Smooth muscle cell (in vitro differentiated cells): ENCODE measurements around the gene GZMB. TPM values are rescaled to one million over a fixed set of nuclear protein-coding genes. Genes with fewer than 3 reads are reported as not detected.
A peak's percentile ranks its signal among the peaks of the same experiment; 100 is the strongest.

ENCODE experiments used
- DNase-seq: peaks from one replicate; lab custom pipeline; 2025; ENCODE audit not compliant: unreplicated experiment; lab: John Stamatoyannopoulos, UW
- H2AFZ ChIP-seq: fragments of 200-600 bp; sonication (generic); 2 replicates; pipeline ENCODE4 v1.6.0; 2016; ENCODE audit warnings: antibody characterized with exemption, low read depth, mild to moderate bottlenecking
- H3F3A ChIP-seq: fragments of 200-600 bp; sonication (generic); 2 replicates; pipeline ENCODE4 v1.6.0; 2017; ENCODE audit warnings: antibody characterized with exemption, low read depth
- H3K27ac ChIP-seq: fragments of 200-600 bp; sonication (generic); 2 replicates; pipeline ENCODE4 v1.5.1; 2016; ENCODE audit warnings: low read depth, mild to moderate bottlenecking
- H3K27me3 ChIP-seq: fragments of 200-600 bp; sonication (generic); 2 replicates; pipeline ENCODE4 v1.6.1; 2016; ENCODE audit warnings: low read depth, mild to moderate bottlenecking
- H3K36me3 ChIP-seq: fragments of 200-600 bp; sonication (generic); 2 replicates; pipeline ENCODE4 v1.5.1; 2016; ENCODE audit warnings: low read depth
- H3K4me1 ChIP-seq: fragments of 200-600 bp; sonication (generic); 2 replicates; pipeline ENCODE4 v1.5.1; 2016; ENCODE audit warnings: low read depth
- H3K4me2 ChIP-seq: fragments of 200-600 bp; sonication (generic); 2 replicates; pipeline ENCODE4 v1.6.0; 2016; ENCODE audit warnings: mild to moderate bottlenecking
- H3K4me3 ChIP-seq: fragments of 200-600 bp; sonication (generic); 2 replicates; pipeline ENCODE4 v1.5.1; 2016; ENCODE audit warnings: mild to moderate bottlenecking
- H3K79me2 ChIP-seq: fragments of 200-600 bp; sonication (generic); 2 replicates; pipeline ENCODE4 v1.6.0; 2016; ENCODE audit warnings: low read depth, mild to moderate bottlenecking
- H3K9ac ChIP-seq: fragments of 200-600 bp; sonication (generic); 2 replicates; pipeline ENCODE4 v1.6.0; 2016; ENCODE audit warnings: low read depth
- H3K9me3 ChIP-seq: fragments of 200-600 bp; sonication (generic); replicated peaks from 2 replicates; pipeline ENCODE4 v1.5.1; 2016; ENCODE audit warnings: low read depth
- H4K20me1 ChIP-seq: fragments of 200-600 bp; sonication (generic); 2 replicates; pipeline ENCODE4 v1.6.0; 2016; ENCODE audit warnings: low read depth
- WGBS: methylation state at CpG from one replicate; pipeline ENCODE4 v1.1.7; 2016; ENCODE audit warnings: low lambda C conversion rate; 5-methylcytosine and 5-hydroxymethylcytosine counted together
- polyA plus RNA-seq: library from polyadenylated mRNA; unstranded; fragments of >200 nt; fragmentation: Nextera tagmentation; extraction: Ambion mirVana; gene quantifications from 2 replicates; pipeline ENCODE4 v1.2.1, GENCODE V29; 2016
- total RNA-seq: library from RNA; depleted of rRNA; stranded (reverse); fragments of >200 nt; gene quantifications from 2 replicates; pipeline ENCODE4 v1.2.3, GENCODE V29; 2014
- TF ChIP-seq, protein P1 (sequence below): fragments of 200-600 bp; sonication (generic); IDR thresholded peaks from 2 replicates; pipeline ENCODE4 v1.5.1; 2017; ENCODE audit warnings: borderline replicate concordance, mild to moderate bottlenecking, antibody characterized with exemption; ENCODE audit not compliant: insufficient read depth, poor library complexity, severe bottlenecking

The GZMB gene
- total and polyA plus RNA-seq, 2 experiments from 2014 or later = not detected

DNA sequence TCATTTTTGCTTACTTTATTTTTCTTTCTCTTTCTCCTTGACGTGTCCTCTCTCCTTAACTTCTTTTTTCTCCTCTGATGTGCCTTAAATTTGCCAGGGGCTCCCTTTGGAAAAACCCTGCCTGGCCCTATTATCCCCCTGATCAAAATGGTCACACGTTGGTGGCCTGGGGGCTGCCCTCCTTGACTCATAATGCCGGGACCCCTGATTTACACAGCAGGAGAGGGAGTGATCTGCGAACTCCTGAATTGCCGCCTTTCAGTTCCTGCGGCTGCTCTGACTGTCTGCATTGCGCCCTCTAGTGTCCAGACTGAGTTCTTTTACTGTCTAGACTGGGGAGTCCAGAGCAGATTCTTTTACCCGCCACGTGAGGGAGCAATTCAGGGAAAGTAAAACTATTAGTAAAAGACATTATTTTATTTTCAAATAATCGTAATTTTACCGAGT is 44.8 kb upstream of the GZMB start:
- H3K4me2 ChIP-seq = peak overlapping the region; percentile 88
- H3K36me3 ChIP-seq = no peaks in the 10 kb centered on the region
- no peak overlapping the region for H3K9ac ChIP-seq
- no peaks in the 10 kb centered on the region for H3K9me3 ChIP-seq
- H3F3A ChIP-seq = no peaks in the 10 kb centered on the region
- peak; percentile 10 for DNase-seq
- no peaks in the 10 kb centered on the region for H3K79me2 ChIP-seq
- WGBS = 3% methylated on average over 11 of the region's 11 CpGs
- no peaks in the 10 kb centered on the region for H4K20me1 ChIP-seq
- peak overlapping the region; percentile 98 for H2AFZ ChIP-seq
- H3K4me1 ChIP-seq = no peaks in the 10 kb centered on the region
- TF ChIP-seq, protein P1, sequence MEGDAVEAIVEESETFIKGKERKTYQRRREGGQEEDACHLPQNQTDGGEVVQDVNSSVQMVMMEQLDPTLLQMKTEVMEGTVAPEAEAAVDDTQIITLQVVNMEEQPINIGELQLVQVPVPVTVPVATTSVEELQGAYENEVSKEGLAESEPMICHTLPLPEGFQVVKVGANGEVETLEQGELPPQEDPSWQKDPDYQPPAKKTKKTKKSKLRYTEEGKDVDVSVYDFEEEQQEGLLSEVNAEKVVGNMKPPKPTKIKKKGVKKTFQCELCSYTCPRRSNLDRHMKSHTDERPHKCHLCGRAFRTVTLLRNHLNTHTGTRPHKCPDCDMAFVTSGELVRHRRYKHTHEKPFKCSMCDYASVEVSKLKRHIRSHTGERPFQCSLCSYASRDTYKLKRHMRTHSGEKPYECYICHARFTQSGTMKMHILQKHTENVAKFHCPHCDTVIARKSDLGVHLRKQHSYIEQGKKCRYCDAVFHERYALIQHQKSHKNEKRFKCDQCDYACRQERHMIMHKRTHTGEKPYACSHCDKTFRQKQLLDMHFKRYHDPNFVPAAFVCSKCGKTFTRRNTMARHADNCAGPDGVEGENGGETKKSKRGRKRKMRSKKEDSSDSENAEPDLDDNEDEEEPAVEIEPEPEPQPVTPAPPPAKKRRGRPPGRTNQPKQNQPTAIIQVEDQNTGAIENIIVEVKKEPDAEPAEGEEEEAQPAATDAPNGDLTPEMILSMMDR = peak; percentile 98
- peaks cover 18% of the 10 kb centered on the region for H3K27me3 ChIP-seq
- H3K27ac ChIP-seq = no peak overlapping the region
- H3K4me3 ChIP-seq = peak overlapping the region; percentile 48

DNA sequence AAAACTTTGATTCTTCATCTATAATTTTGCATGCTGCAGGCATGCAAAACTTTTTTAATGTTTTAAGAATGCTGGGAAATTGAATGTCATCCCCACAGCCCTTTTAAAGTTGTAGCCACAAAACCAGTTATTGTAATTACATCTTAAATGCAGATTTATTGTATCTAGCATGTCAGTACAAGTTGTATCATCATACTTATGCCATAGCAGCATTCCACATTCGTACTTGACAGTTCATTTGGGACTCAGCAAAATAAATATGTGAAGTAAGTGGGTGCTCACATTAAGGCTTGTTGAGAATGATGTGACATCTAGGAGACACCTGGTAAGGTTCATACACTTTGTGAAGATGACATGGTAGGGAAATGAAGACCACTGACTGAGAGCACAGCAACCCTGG is 44.0 kb upstream of the GZMB start:
- no peak overlapping the region for H3K4me3 ChIP-seq
- no peak overlapping the region for H3K9ac ChIP-seq
- no peak overlapping the region for H3K4me2 ChIP-seq
- no peaks in the 10 kb centered on the region for H3K36me3 ChIP-seq
- no peaks in the 10 kb centered on the region for H3K79me2 ChIP-seq
- peaks cover 18% of the 10 kb centered on the region for H3K27me3 ChIP-seq
- no peaks in the 10 kb centered on the region for H3K4me1 ChIP-seq
- no peaks in the 10 kb centered on the region for H3F3A ChIP-seq
- no peak overlapping the region for H3K27ac ChIP-seq
- WGBS = 69% methylated on average over 1 of the region's 1 CpG
- no peak overlapping the region for H2AFZ ChIP-seq
- no peaks in the 10 kb centered on the region for H4K20me1 ChIP-seq
- no peak for DNase-seq
- no peaks in the 10 kb centered on the region for H3K9me3 ChIP-seq
- TF ChIP-seq, protein P1 = no peak

DNA sequence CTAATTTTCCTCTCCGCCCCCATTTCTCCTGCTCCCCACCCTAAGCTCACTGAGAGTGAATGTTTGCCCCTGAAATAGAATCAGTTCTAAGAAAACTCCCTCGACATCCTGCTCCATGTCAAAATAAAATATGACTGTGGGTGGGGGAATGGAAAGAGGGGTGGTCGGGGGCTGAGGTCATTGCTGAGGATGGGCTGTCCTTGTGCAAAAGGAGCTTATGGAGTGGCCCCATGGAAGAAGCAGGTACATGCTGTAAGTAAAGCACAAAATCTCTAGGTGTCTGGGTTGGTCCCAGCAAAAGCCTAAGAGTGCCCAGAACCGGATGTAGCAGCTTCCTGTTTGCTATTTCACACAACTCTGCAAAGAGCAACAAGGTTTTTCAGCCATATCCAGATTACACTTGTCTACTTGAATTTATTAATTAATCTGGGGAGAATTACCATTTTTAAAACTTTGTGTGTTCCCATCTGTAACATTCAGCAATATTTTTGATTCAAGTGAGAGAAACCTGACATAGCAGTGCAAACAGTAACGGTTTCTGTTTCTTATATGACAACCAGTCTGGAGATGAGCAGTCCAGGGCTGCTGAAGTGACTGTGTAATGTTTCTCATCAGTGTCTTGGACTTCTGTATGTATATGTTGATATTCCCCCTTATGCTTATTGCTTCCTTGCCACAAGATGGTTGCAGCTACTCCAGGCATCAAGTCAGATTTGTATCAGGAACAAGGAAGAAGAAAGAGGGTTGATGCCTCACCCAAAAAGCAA is 40.4 kb upstream of the GZMB start:
- no peaks in the 10 kb centered on the region for H4K20me1 ChIP-seq
- H3K9me3 ChIP-seq = no peaks in the 10 kb centered on the region
- DNase-seq = no peak
- no peak overlapping the region for H3K4me2 ChIP-seq
- H3K27ac ChIP-seq = no peak overlapping the region
- H3K4me3 ChIP-seq = no peak overlapping the region
- no peak overlapping the region for H3K9ac ChIP-seq
- H3K27me3 ChIP-seq = peaks cover 18% of the 10 kb centered on the region
- no peaks in the 10 kb centered on the region for H3K4me1 ChIP-seq
- WGBS = 83% methylated on average over 5 of the region's 5 CpGs
- H3K36me3 ChIP-seq = no peaks in the 10 kb centered on the region
- TF ChIP-seq, protein P1 = no peak
- no peaks in the 10 kb centered on the region for H3F3A ChIP-seq
- H3K79me2 ChIP-seq = no peaks in the 10 kb centered on the region
- no peak overlapping the region for H2AFZ ChIP-seq
